ENCODE results near the gene PIGQ.

- peak; percentile 53 for TF ChIP-seq EZH2 (IDR thresholded peaks at IDR 0.05; ENCODE audit: low read depth, unreplicated experiment)
- TF ChIP-seq CTCF (conservative IDR thresholded peaks at IDR 0.05; ENCODE audit: low read depth in 2 of 2) = no peak
- TF ChIP-seq STAT1 (IDR thresholded peaks at IDR 0.05; ENCODE audit: unreplicated experiment) = no peak
- no peak for TF ChIP-seq POLR2AphosphoS5 (IDR thresholded peaks at IDR 0.05; ENCODE audit: low read depth)
- TF ChIP-seq REST (IDR thresholded peaks at IDR 0.05; ENCODE audit: unreplicated experiment) = no peak
- no peak for TF ChIP-seq NANOG (IDR thresholded peaks at IDR 0.05; ENCODE audit: borderline replicate concordance)
Measured at GRCh38 chr16:559411-560203, 10.2 kb upstream of the PIGQ start.

Data from GM23338 (cell line).